Measurements from ENCODE around the gene AHCYL2. TPM values are rescaled to one million over a fixed set of nuclear protein-coding genes. Genes with fewer than 3 reads are reported as not detected.
"Not testable (repeated sequence)": the region's sequence is repeated elsewhere in the genome, so short reads cannot be mapped to it uniquely, and the experiment has no call there.

Gene AHCYL2
- total RNA-seq, 2 experiments from 2014 or later = 7.0 to 7.6 TPM

GRCh38 chr7:129227646-129228578 is 3.1 kb downstream of the AHCYL2 start:
- POLR2A ChIA-PET = no interaction called here

GRCh38 chr7:129228633-129229032 is 3.8 kb downstream of the AHCYL2 start:
- CTCF ChIA-PET = interaction anchor here (1.5 kb wide), 1 partner anchor 11 kb away, joined by 6 read pairs; no protein-coding TSS in a partner anchor
- POLR2A ChIA-PET = no interaction called here

More at GRCh38 chr7:129227646-129228578, 3.1 kb downstream of the AHCYL2 start:
- CTCF ChIA-PET = interaction anchor here (0.7 to 1.5 kb wide), 3 partner anchors 10 to 1092 kb away, joined by 3 to 6 read pairs (median 5); no protein-coding TSS in a partner anchor

GRCh38 chr7:129231666-129232065 is 6.8 kb downstream of the AHCYL2 start:
- ChIA-PET CTCF (interaction anchor here (1.0 to 1.7 kb wide), 3 partner anchors 13 to 66 kb away, joined by 3 to 7 read pairs (median 4); no protein-coding TSS in a partner anchor), POLR2A (no interaction called here)

- CTCF ChIA-PET = interaction anchor here (1.7 kb wide), 1 partner anchor 20 kb away, joined by 13 read pairs; no protein-coding TSS in a partner anchor
- POLR2A ChIA-PET = no interaction called here
Measured at GRCh38 chr7:129238546-129238945, 13.7 kb downstream of the AHCYL2 start.

- ChIA-PET POLR2A (no interaction called here), CTCF (no interaction called here)
Measured at GRCh38 chr7:129240119-129240820, 15.4 kb downstream of the AHCYL2 start.

GRCh38 chr7:129244220-129244619 is 19.4 kb downstream of the AHCYL2 start:
- POLR2A ChIA-PET = no interaction called here
- CTCF ChIA-PET = no interaction called here

- ChIA-PET CTCF (interaction anchor here (0.7 kb wide), 1 partner anchor 69 kb away, joined by 3 read pairs; no protein-coding TSS in a partner anchor), POLR2A (no interaction called here)
Measured at GRCh38 chr7:129245533-129245932, 20.7 kb downstream of the AHCYL2 start.

- ChIA-PET POLR2A (no interaction called here), CTCF (interaction anchor here (1.2 to 1.4 kb wide), 2 partner anchors 16 to 28 kb away, joined by 4 to 5 read pairs; no protein-coding TSS in a partner anchor)
Measured at GRCh38 chr7:129247087-129247486, 22.3 kb downstream of the AHCYL2 start.

GRCh38 chr7:129252128-129252527 is 27.3 kb downstream of the AHCYL2 start:
- POLR2A ChIA-PET = no interaction called here
- CTCF ChIA-PET = no interaction called here

GRCh38 chr7:129252603-129253002 is 27.8 kb downstream of the AHCYL2 start:
- POLR2A ChIA-PET, CTCF ChIA-PET: not testable (repeated sequence)

- POLR2A ChIA-PET = no interaction called here
- CTCF ChIA-PET = interaction anchor here (0.7 kb wide), 1 partner anchor 29 kb away, joined by 3 read pairs; no protein-coding TSS in a partner anchor
Measured at GRCh38 chr7:129255800-129256199, 31.0 kb downstream of the AHCYL2 start.

GRCh38 chr7:129256221-129256620 is 31.4 kb downstream of the AHCYL2 start:
- CTCF ChIA-PET = interaction anchor here (0.7 kb wide), 1 partner anchor 28 kb away, joined by 3 read pairs; no protein-coding TSS in a partner anchor
- POLR2A ChIA-PET = no interaction called here

- ChIA-PET CTCF (interaction anchor here (0.8 kb wide), 1 partner anchor 39 kb away, joined by 4 read pairs; no protein-coding TSS in a partner anchor), POLR2A (no interaction called here)
Measured at GRCh38 chr7:129257168-129257567, 32.3 kb downstream of the AHCYL2 start.

- ChIA-PET POLR2A (no interaction called here), CTCF (interaction anchor here (1.0 kb wide), 1 partner anchor 13 kb away, joined by 5 read pairs; no protein-coding TSS in a partner anchor)
Measured at GRCh38 chr7:129258649-129259389, 34.0 kb downstream of the AHCYL2 start.

- CTCF ChIA-PET = interaction anchor here (1.6 kb wide), 1 partner anchor 44 kb away, joined by 4 read pairs; no protein-coding TSS in a partner anchor
- POLR2A ChIA-PET = no interaction called here
Measured at GRCh38 chr7:129262324-129262723, 37.5 kb downstream of the AHCYL2 start.

- ChIA-PET CTCF (interaction anchor here (1.7 kb wide), 1 partner anchor 45 kb away, joined by 6 read pairs; no protein-coding TSS in a partner anchor), POLR2A (no interaction called here)
Measured at GRCh38 chr7:129263168-129263567, 38.3 kb downstream of the AHCYL2 start.

GRCh38 chr7:129264534-129264933 is 39.7 kb downstream of the AHCYL2 start:
- CTCF ChIA-PET = interaction anchor here (1.7 kb wide), 1 partner anchor 46 kb away, joined by 6 read pairs; no protein-coding TSS in a partner anchor
- POLR2A ChIA-PET = no interaction called here

- POLR2A ChIA-PET = no interaction called here
- CTCF ChIA-PET = no interaction called here
Measured at GRCh38 chr7:129265328-129265727, 40.5 kb downstream of the AHCYL2 start.

GRCh38 chr7:129266181-129266580 is 41.4 kb downstream of the AHCYL2 start:
- ChIA-PET POLR2A (no interaction called here), CTCF (no interaction called here)

Measured in activated CD8-positive, alpha-beta memory T cell treated with anti-CD3 and anti-CD28 coated beads for 36 hours (primary cell).